HCT116 (cell line): ENCODE measurements around the gene TCF12. TPM values are rescaled to one million over a fixed set of nuclear protein-coding genes. Genes with fewer than 3 reads are reported as not detected.

ENCODE experiments used
- ATAC-seq: fragments of 200-7000 bp; cut with Tn5 transposase; 2 replicates; pipeline ENCODE4 v1.9.1; 2020; ENCODE audit warnings: mild to moderate bottlenecking, moderate library complexity
- BruUV-seq: library from RNA; stranded (reverse); fragments of 400-500 nt; replicated peaks from 2 replicates; lab custom pipeline; 2021; lab: Mats Ljungman, UMichigan
- CTCF ChIA-PET: fragments of 300-600 bp; sonication (Branson Sonifier 250); formaldehyde crosslinking; loops from one replicate; lab custom pipeline; 2021; ENCODE audit warnings: antibody characterized with exemption; lab: Charles Lee
- POLR2A ChIA-PET: fragments of 300-600, 350-600 bp; sonication (Branson Sonifier 250); formaldehyde crosslinking; loops from one replicate; lab custom pipeline; 2021; ENCODE audit warnings: antibody characterized with exemption; lab: Charles Lee
- RAD21 ChIA-PET, 2 experiments: fragments of 300-600 bp; sonication (Branson Sonifier 250); formaldehyde crosslinking; loops; one replicate each; lab custom pipeline; 2023; ENCODE audit warnings: low total read pairs in 2 of 2; ENCODE audit not compliant: uncharacterized antibody in 2 of 2, unreplicated experiment in 2 of 2, low non-redundant PET in 1 of 2; lab: Charles Lee
- DNase-seq: peaks from one replicate; pipeline ENCODE4 v3.0.0-alpha.2; 2010; ENCODE audit warnings: low read depth, low spot score
- H2AFZ ChIP-seq: fragments of 200-600 bp; shearing (Covaris generic), sonication (generic); 2 replicates; pipeline ENCODE4 v1.6.1; 2017; ENCODE audit warnings: low read depth, mixed run types, mixed read lengths, antibody characterized with exemption, low read length; ENCODE audit not compliant: poor library complexity, severe bottlenecking
- H3K27ac ChIP-seq: 2 replicates; pipeline ENCODE4 v1.5.1; 2012; ENCODE audit warnings: low read depth, low read length
- H3K27me3 ChIP-seq: fragments of 200-600 bp; sonication (generic); 2 replicates; pipeline ENCODE4 v1.6.1; 2016; ENCODE audit warnings: mixed run types, low read length, mixed read lengths; ENCODE audit not compliant: insufficient read depth
- H3K36me3 ChIP-seq, 2 experiments: fragments of 200-500 bp in 1 of 2; fragments of 200-600 bp in 1 of 2; sonication (Bioruptor generic) in 1 of 2; sonication (generic) in 1 of 2; 2 replicates each; pipeline versions ENCODE4 v1.5.1 to v1.6.1; 2014 to 2016; ENCODE audit warnings: low read length in 2 of 2, inconsistent platforms in 1 of 2, mixed read lengths in 1 of 2, mixed run types in 1 of 2; ENCODE audit not compliant: insufficient read depth in 2 of 2, control insufficient read depth in 1 of 2
- H3K4me1 ChIP-seq, 2 experiments: fragments of 200-600 bp in 1 of 2; sonication (generic) in 1 of 2; 2 replicates each; pipeline versions ENCODE4 v1.5.1 to v1.6.1; 2012 to 2017; ENCODE audit warnings: low read length in 2 of 2, inconsistent platforms in 1 of 2, mild to moderate bottlenecking in 1 of 2, mixed read lengths in 1 of 2, mixed run types in 1 of 2, moderate library complexity in 1 of 2; ENCODE audit not compliant: insufficient read depth in 2 of 2, control insufficient read depth in 1 of 2
- H3K4me2 ChIP-seq: fragments of 200-600 bp; sonication (generic); 2 replicates; pipeline ENCODE4 v1.6.1; 2017; ENCODE audit warnings: mixed run types, low read length, mixed read lengths
- H3K4me3 ChIP-seq, 2 experiments: fragments of 200-600 bp in 1 of 2; sonication (generic) in 1 of 2; replicated peaks in 1 of 2; 2 replicates each; pipeline ENCODE4 v1.5.1; 2011 to 2016; ENCODE audit warnings: low read length in 2 of 2, control low read depth in 1 of 2, low read depth in 1 of 2, mild to moderate bottlenecking in 1 of 2, mixed read lengths in 1 of 2, mixed run types in 1 of 2
- H3K79me2 ChIP-seq: fragments of 200-600 bp; sonication (generic); 2 replicates; pipeline ENCODE4 v1.6.1; 2017; ENCODE audit warnings: mild to moderate bottlenecking, mixed run types, low read length, moderate library complexity, mixed read lengths; ENCODE audit not compliant: insufficient read depth
- H3K9ac ChIP-seq: fragments of 200-600 bp; sonication (generic); 2 replicates; pipeline ENCODE4 v1.6.1; 2016; ENCODE audit warnings: low read length, mixed read lengths
- H3K9me2 ChIP-seq: fragments of 200-600 bp; sonication (generic), shearing (Covaris generic); 2 replicates; pipeline ENCODE4 v1.6.1; 2017; ENCODE audit warnings: mixed run types, mild to moderate bottlenecking, moderate library complexity; ENCODE audit not compliant: insufficient read depth
- H3K9me3 ChIP-seq, 2 experiments: fragments of 200-500 bp in 1 of 2; fragments of 200-600 bp in 1 of 2; sonication (Bioruptor generic) in 1 of 2; sonication (generic) in 1 of 2; 2 replicates each; pipeline ENCODE4 v1.6.1; 2014 to 2017; ENCODE audit warnings: low read length in 2 of 2, mixed read lengths in 2 of 2, inconsistent platforms in 1 of 2, low read depth in 1 of 2, mild to moderate bottlenecking in 1 of 2, mixed run types in 1 of 2, moderate library complexity in 1 of 2; ENCODE audit not compliant: control insufficient read depth in 1 of 2, insufficient read depth in 1 of 2
- H4K20me1 ChIP-seq: fragments of 200-600 bp; sonication (generic), shearing (Covaris generic); 2 replicates; pipeline ENCODE4 v1.6.1; 2017; ENCODE audit warnings: mixed run types, mild to moderate bottlenecking, moderate library complexity; ENCODE audit not compliant: insufficient read depth
- EGR1 ChIP-seq: IDR thresholded peaks from 2 replicates; pipeline ENCODE4 v1.6.1; 2012; ENCODE audit warnings: low read depth
- ELF1 ChIP-seq: IDR thresholded peaks from 2 replicates; pipeline ENCODE4 v1.6.1; 2012; ENCODE audit warnings: low read depth, borderline replicate concordance
- EZH2phosphoT487 ChIP-seq: fragments of 200-600 bp; IDR thresholded peaks from 2 replicates; pipeline ENCODE4 v1.6.1; 2018; ENCODE audit warnings: antibody characterized with exemption, borderline replicate concordance
- JUND ChIP-seq: IDR thresholded peaks from 2 replicates; pipeline ENCODE4 v1.6.1; 2012
- POLR2A ChIP-seq: IDR thresholded peaks from 2 replicates; pipeline ENCODE4 v1.7.0; 2011; ENCODE audit warnings: borderline replicate concordance; ENCODE audit not compliant: insufficient read depth, insufficient read length; ENCODE audit errors: extremely low read depth
- POLR2AphosphoS5 ChIP-seq: IDR thresholded peaks from 2 replicates; pipeline ENCODE4 v1.6.1; 2011; ENCODE audit warnings: mild to moderate bottlenecking, low read depth, low read length, moderate library complexity
- RAD21 ChIP-seq: IDR thresholded peaks from 2 replicates; pipeline ENCODE4 v1.6.1; 2012; ENCODE audit warnings: low read depth, mild to moderate bottlenecking
- REST ChIP-seq: IDR thresholded peaks from 2 replicates; pipeline ENCODE4 v1.6.1; 2012; ENCODE audit warnings: low read depth
- SP1 ChIP-seq: IDR thresholded peaks from 2 replicates; pipeline ENCODE4 v1.6.1; 2012; ENCODE audit warnings: low read depth
- TCF7L2 ChIP-seq: IDR thresholded peaks from 2 replicates; pipeline ENCODE4 v1.7.0; 2011; ENCODE audit warnings: borderline replicate concordance, inconsistent platforms; ENCODE audit not compliant: insufficient read depth, insufficient read length; ENCODE audit errors: extremely low read depth
- YY1 ChIP-seq: IDR thresholded peaks from 2 replicates; pipeline ENCODE4 v1.6.1; 2011; ENCODE audit warnings: low read length, low read depth, moderate library complexity, mild to moderate bottlenecking; ENCODE audit not compliant: insufficient replicate concordance; ENCODE audit errors: extremely low read depth
- ZBTB33 ChIP-seq: IDR thresholded peaks from 2 replicates; pipeline ENCODE4 v1.6.1; 2011; ENCODE audit warnings: mild to moderate bottlenecking, low read length, moderate library complexity; ENCODE audit not compliant: insufficient replicate concordance; ENCODE audit errors: extremely low read depth
- ZFX ChIP-seq: fragments of 450-650 bp; IDR thresholded peaks from 2 replicates; pipeline ENCODE4 v1.6.1; 2017
- intact Hi-C: fragments of 100-400 bp; cut with micrococcal nuclease; formaldehyde crosslinking; loops from 2 replicates; pipeline ENCODE4 v1.10.0; 2022
- total RNA-seq: library from RNA; stranded (reverse); gene quantifications from one replicate; pipeline ENCODE4 v1.2.1, GENCODE V29; 2021; ENCODE audit not compliant: unreplicated experiment

TCF12 gene
- total RNA-seq, 1 experiment from 2014 or later = 71.6 TPM

- ChIA-PET CTCF (no interaction called here), POLR2A (no interaction called here), RAD21 (no interaction called here)
- no peaks in the 10 kb centered on the region for H3K9me3 ChIP-seq
- H3K27ac ChIP-seq = no peak overlapping the region
- no peaks in the 10 kb centered on the region for H3K4me1 ChIP-seq
- BruUV-seq = no TSS peak
- no peaks in the 10 kb centered on the region for H3K27me3 ChIP-seq
- H4K20me1 ChIP-seq = no peaks in the 10 kb centered on the region
- no peaks in the 10 kb centered on the region for H3K9me2 ChIP-seq
- H3K36me3 ChIP-seq = no peaks in the 10 kb centered on the region
- no peak for TF ChIP-seq REST
- TF ChIP-seq EZH2phosphoT487 = no peak
- no peak for TF ChIP-seq SP1
- no peak for TF ChIP-seq TCF7L2
- no peak for TF ChIP-seq RAD21
- TF ChIP-seq ELF1 = no peak
- TF ChIP-seq JUND = no peak
- no peak for TF ChIP-seq ZFX
- no peak for TF ChIP-seq POLR2A
- no peak for TF ChIP-seq POLR2AphosphoS5
- TF ChIP-seq EGR1 = no peak
- TF ChIP-seq YY1 = no peak
- no peak for TF ChIP-seq ZBTB33
- H3K4me3 ChIP-seq = no peak overlapping the region
- no peak overlapping the region for H3K4me2 ChIP-seq
- intact Hi-C loops = no loop called here
- no peak overlapping the region for H2AFZ ChIP-seq
- H3K79me2 ChIP-seq = no peaks in the 10 kb centered on the region
- no peak overlapping the region for H3K9ac ChIP-seq
- DNase-seq (no peak), ATAC-seq (no peak)
Observed at GRCh38 chr15:57273402-57273801, 355.0 kb downstream of the TCF12 start.
